Panc1 (cell line): ENCODE measurements around the gene FGD2. TPM values are rescaled to one million over a fixed set of nuclear protein-coding genes. Genes with fewer than 3 reads are reported as not detected.
A peak's percentile ranks its signal among the peaks of the same experiment; 100 is the strongest.

Source experiments
- ATAC-seq: fragments of 200-7000 bp; cut with Tn5 transposase; 2 replicates; pipeline ENCODE4 v1.9.1; 2020; ENCODE audit warnings: mild to moderate bottlenecking, moderate library complexity
- BruUV-seq: library from RNA; stranded (reverse); fragments of 400-500 nt; replicated peaks from 2 replicates; lab custom pipeline; 2021; lab: Mats Ljungman, UMichigan
- CTCF ChIA-PET: fragments of 300-600 bp; sonication (Branson Sonifier 250); formaldehyde crosslinking; loops from one replicate; lab custom pipeline; 2022; ENCODE audit warnings: antibody characterized with exemption; lab: Charles Lee
- POLR2A ChIA-PET: fragments of 300-600 bp; sonication (Branson Sonifier 250); formaldehyde crosslinking; loops from one replicate; lab custom pipeline; 2022; ENCODE audit warnings: antibody characterized with exemption; lab: Charles Lee
- DNase-seq: peaks from one replicate; pipeline ENCODE4 v3.0.0-alpha.2; 2010; ENCODE audit warnings: low read depth, low spot score
- H3K27ac ChIP-seq: 2 replicates; pipeline ENCODE4 v1.5.1; 2011; ENCODE audit warnings: mild to moderate bottlenecking, low read length, inconsistent platforms
- H3K27me3 ChIP-seq: fragments of 200-500 bp; sonication (Bioruptor generic); 2 replicates; pipeline ENCODE4 v1.6.0; 2014; ENCODE audit warnings: low read length, inconsistent platforms; ENCODE audit not compliant: control insufficient read depth, insufficient read depth
- H3K36me3 ChIP-seq: fragments of 200-500 bp; sonication (Bioruptor generic); 2 replicates; pipeline ENCODE4 v1.5.1; 2014; ENCODE audit warnings: inconsistent platforms, mild to moderate bottlenecking, low read length, moderate library complexity; ENCODE audit not compliant: control insufficient read depth, insufficient read depth
- H3K4me1 ChIP-seq: 2 replicates; pipeline ENCODE4 v1.5.1; 2011; ENCODE audit warnings: inconsistent platforms, mild to moderate bottlenecking, low read length, moderate library complexity; ENCODE audit not compliant: control insufficient read depth, insufficient read depth
- H3K4me3 ChIP-seq, 2 experiments: 2 replicates each; pipeline ENCODE4 v1.5.1; 2011 to 2012; ENCODE audit warnings: low read depth in 2 of 2, low read length in 2 of 2, mild to moderate bottlenecking in 2 of 2, inconsistent platforms in 1 of 2, moderate library complexity in 1 of 2
- H3K9me3 ChIP-seq: fragments of 200-500 bp; sonication (Bioruptor generic); 2 replicates; pipeline ENCODE4 v1.5.1; 2014; ENCODE audit warnings: low read depth, mild to moderate bottlenecking, inconsistent platforms, low read length, moderate library complexity; ENCODE audit not compliant: control insufficient read depth, insufficient read depth
- POLR2AphosphoS5 ChIP-seq: IDR thresholded peaks from 2 replicates; pipeline ENCODE4 v1.6.1; 2012; ENCODE audit warnings: mild to moderate bottlenecking, low read depth, low read length, moderate library complexity
- SIN3A ChIP-seq: IDR thresholded peaks from 2 replicates; pipeline ENCODE4 v1.6.1; 2012; ENCODE audit warnings: low read depth, mild to moderate bottlenecking, low read length, moderate library complexity, borderline replicate concordance; ENCODE audit not compliant: insufficient read depth
- TCF7L2 ChIP-seq: IDR thresholded peaks from 2 replicates; pipeline ENCODE4 v1.6.1; 2011; ENCODE audit warnings: mild to moderate bottlenecking, low read depth, low read length, inconsistent platforms
- in situ Hi-C: cut with HindIII; loops from 2 replicates; pipeline ENCODE4 v1.10.0; 2016; ENCODE audit warnings: low sequenced_read_pairs, low pct_unique_long_range_greater_than_20kb
- intact Hi-C: fragments of 100-400 bp; cut with micrococcal nuclease; formaldehyde crosslinking; loops from one replicate; pipeline ENCODE4 v1.10.0; 2022; ENCODE audit not compliant: unreplicated experiment
- total RNA-seq: library from RNA; stranded (reverse); gene quantifications from one replicate; pipeline ENCODE4 v1.2.1, GENCODE V29; 2021; ENCODE audit not compliant: unreplicated experiment
- TF ChIP-seq, protein P1 (sequence below): fragments of 450-650 bp; IDR thresholded peaks from 2 replicates; pipeline ENCODE4 v1.5.1; 2017; ENCODE audit warnings: mild to moderate bottlenecking
- TF ChIP-seq, protein P2 (sequence below), 2 experiments: IDR thresholded peaks; 2 replicates each; pipeline ENCODE4 v1.6.1; 2011 to 2012; ENCODE audit warnings: low read depth in 2 of 2, control low read depth in 1 of 2, low read length in 1 of 2, mild to moderate bottlenecking in 1 of 2, moderate library complexity in 1 of 2; ENCODE audit not compliant: insufficient read depth in 1 of 2

FGD2 gene
- total RNA-seq, 1 experiment from 2014 or later = 0.10 TPM

DNA sequence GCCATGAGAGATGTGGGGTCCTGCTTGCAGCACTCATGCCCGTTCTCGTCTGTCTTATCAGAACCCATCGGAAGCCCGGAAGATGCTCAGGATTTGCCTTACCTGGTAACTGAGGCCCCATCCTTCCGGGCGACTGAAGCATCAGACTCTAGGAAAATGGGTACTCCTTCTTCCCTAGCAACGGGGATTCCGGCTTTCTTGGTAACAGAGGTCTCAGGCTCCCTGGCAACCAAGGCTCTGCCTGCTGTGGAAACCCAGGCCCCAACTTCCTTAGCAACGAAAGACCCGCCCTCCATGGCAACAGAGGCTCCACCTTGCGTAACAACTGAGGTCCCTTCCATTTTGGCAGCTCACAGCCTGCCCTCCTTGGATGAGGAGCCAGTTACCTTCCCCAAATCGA lies 42.6 kb upstream of the FGD2 start:
- H3K9me3 ChIP-seq = no peaks in the 10 kb centered on the region
- no TSS peak for BruUV-seq
- intact Hi-C loops = no loop called here
- peaks cover 8% of the 10 kb centered on the region; the same call in 1 of the 2 replicates for H3K4me1 ChIP-seq
- no peak overlapping the region for H3K4me3 ChIP-seq
- DNase-seq = no peak
- H3K27me3 ChIP-seq = no peaks in the 10 kb centered on the region
- in situ Hi-C loops = no loop called here
- TF ChIP-seq, protein P1, sequence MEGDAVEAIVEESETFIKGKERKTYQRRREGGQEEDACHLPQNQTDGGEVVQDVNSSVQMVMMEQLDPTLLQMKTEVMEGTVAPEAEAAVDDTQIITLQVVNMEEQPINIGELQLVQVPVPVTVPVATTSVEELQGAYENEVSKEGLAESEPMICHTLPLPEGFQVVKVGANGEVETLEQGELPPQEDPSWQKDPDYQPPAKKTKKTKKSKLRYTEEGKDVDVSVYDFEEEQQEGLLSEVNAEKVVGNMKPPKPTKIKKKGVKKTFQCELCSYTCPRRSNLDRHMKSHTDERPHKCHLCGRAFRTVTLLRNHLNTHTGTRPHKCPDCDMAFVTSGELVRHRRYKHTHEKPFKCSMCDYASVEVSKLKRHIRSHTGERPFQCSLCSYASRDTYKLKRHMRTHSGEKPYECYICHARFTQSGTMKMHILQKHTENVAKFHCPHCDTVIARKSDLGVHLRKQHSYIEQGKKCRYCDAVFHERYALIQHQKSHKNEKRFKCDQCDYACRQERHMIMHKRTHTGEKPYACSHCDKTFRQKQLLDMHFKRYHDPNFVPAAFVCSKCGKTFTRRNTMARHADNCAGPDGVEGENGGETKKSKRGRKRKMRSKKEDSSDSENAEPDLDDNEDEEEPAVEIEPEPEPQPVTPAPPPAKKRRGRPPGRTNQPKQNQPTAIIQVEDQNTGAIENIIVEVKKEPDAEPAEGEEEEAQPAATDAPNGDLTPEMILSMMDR = no peak
- no peak for TF ChIP-seq SIN3A
- TF ChIP-seq, protein P2, sequence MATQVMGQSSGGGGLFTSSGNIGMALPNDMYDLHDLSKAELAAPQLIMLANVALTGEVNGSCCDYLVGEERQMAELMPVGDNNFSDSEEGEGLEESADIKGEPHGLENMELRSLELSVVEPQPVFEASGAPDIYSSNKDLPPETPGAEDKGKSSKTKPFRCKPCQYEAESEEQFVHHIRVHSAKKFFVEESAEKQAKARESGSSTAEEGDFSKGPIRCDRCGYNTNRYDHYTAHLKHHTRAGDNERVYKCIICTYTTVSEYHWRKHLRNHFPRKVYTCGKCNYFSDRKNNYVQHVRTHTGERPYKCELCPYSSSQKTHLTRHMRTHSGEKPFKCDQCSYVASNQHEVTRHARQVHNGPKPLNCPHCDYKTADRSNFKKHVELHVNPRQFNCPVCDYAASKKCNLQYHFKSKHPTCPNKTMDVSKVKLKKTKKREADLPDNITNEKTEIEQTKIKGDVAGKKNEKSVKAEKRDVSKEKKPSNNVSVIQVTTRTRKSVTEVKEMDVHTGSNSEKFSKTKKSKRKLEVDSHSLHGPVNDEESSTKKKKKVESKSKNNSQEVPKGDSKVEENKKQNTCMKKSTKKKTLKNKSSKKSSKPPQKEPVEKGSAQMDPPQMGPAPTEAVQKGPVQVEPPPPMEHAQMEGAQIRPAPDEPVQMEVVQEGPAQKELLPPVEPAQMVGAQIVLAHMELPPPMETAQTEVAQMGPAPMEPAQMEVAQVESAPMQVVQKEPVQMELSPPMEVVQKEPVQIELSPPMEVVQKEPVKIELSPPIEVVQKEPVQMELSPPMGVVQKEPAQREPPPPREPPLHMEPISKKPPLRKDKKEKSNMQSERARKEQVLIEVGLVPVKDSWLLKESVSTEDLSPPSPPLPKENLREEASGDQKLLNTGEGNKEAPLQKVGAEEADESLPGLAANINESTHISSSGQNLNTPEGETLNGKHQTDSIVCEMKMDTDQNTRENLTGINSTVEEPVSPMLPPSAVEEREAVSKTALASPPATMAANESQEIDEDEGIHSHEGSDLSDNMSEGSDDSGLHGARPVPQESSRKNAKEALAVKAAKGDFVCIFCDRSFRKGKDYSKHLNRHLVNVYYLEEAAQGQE (IDR thresholded peaks at IDR 0.05; ENCODE audit: insufficient read depth in 1 of 2, low read depth in 2 of 2, low read length in 1 of 2) = no peak
- no peak for ATAC-seq
- POLR2A ChIA-PET = no interaction called here
- CTCF ChIA-PET = no interaction called here
- no peak overlapping the region for H3K27ac ChIP-seq
- peaks cover 2% of the 10 kb centered on the region for H3K36me3 ChIP-seq

DNA sequence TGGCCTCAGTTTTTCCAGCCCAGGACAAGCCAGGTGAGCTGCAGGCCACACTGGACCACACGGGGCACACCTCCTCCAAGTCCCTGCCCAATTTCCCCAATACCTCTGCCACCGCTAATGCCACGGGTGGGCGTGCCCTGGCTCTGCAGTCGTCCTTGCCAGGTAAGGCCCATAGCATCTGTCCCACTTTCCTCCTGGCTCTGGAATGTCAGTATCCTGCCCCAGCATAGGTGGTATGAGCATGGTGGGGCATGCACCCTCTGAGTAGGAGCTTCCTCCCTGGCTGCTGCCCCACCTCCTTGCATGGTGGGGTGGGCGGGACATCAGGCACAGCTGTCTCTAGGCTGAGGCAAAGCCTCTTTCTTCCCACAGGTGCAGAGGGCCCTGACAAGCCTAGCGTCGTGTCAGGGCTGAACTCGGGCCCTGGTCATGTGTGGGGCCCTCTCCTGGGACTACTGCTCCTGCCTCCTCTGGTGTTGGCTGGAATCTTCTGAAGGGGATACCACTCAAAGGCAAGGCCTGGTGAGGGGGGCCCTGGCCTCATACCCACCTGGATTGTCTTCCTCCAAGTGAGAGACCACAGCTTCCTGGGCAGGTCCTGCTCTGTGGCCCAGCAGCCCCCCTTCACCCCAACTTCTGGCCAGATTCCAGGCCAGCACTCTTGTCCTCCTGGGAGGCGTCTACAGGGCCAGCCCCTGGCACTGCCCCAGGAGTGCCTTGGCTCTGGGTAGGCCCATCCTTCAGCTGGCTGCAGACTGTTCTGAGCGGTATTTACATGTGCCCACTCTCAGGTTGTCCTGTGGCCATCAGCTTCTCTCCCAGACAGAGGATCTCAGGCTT lies 41.8 kb upstream of the FGD2 start:
- Histone ChIP-seq H3K4me3 (no peak overlapping the region), H3K36me3 (peaks cover 4% of the 10 kb centered on the region), H3K27ac (no peak overlapping the region), H3K27me3 (no peaks in the 10 kb centered on the region), H3K4me1 (peaks cover 8% of the 10 kb centered on the region; the same call in 1 of the 2 replicates), H3K9me3 (no peaks in the 10 kb centered on the region)
- ChIA-PET POLR2A (no interaction called here), CTCF (interaction anchor here (0.9 kb wide), 1 partner anchor 54 kb away, joined by 3 read pairs; no protein-coding TSS in a partner anchor)
- in situ Hi-C loops (no loop called here), intact Hi-C loops (no loop called here)
- TF ChIP-seq POLR2AphosphoS5 (no peak), SIN3A (no peak), TCF7L2 (no peak)
- TF ChIP-seq, protein P1 = no peak
- TF ChIP-seq, protein P2 (IDR thresholded peaks at IDR 0.05; ENCODE audit: insufficient read depth in 1 of 2, low read depth in 2 of 2, low read length in 1 of 2) = no peak
- ATAC-seq = peak; percentile 18; the same call in 1 of the 2 replicates
- no peak for DNase-seq
- no TSS peak for BruUV-seq
